ENCODE measurements around the gene BCAS3. TPM values are rescaled to one million over a fixed set of nuclear protein-coding genes. Genes with fewer than 3 reads are reported as not detected.

The BCAS3 gene
- total RNA-seq, 1 experiment from 2014 or later, result 26.3 TPM

- ChIA-PET CTCF (no interaction called here), RAD21 (ENCODE audit: low non-redundant PET in 1 of 2, low total read pairs in 2 of 2, uncharacterized antibody in 2 of 2, unreplicated experiment in 2 of 2) (interaction anchor here in 1 of 2 experiments (0.6 kb wide), 1 partner anchor 71 kb away, joined by 3 read pairs; no protein-coding TSS in a partner anchor), POLR2A (no interaction called here)
- H3K9me3 ChIP-seq (ENCODE audit: control insufficient read depth in 1 of 2, insufficient read depth in 1 of 2, low read depth in 1 of 2, low read length in 2 of 2), result no peaks in the 10 kb centered on the region
- DNase-seq (ENCODE audit: low read depth, low spot score) (no peak), ATAC-seq (no peak)
- no peaks in the 10 kb centered on the region for H4K20me1 ChIP-seq (ENCODE audit: insufficient read depth)
- H3K9ac ChIP-seq (ENCODE audit: low read length), result no peak overlapping the region
- intact Hi-C loops (cut with micrococcal nuclease), result no loop called here
- H3K79me2 ChIP-seq (ENCODE audit: insufficient read depth, low read length), result no peaks in the 10 kb centered on the region
- BruUV-seq (replicated peaks), result no TSS peak
- H3K36me3 ChIP-seq (ENCODE audit: control insufficient read depth in 1 of 2, insufficient read depth in 2 of 2, low read length in 2 of 2), result no peaks in the 10 kb centered on the region
- H2AFZ ChIP-seq (ENCODE audit: low read depth, low read length, poor library complexity, severe bottlenecking), result no peak overlapping the region
- H3K4me2 ChIP-seq (ENCODE audit: low read length), result no peak overlapping the region
- H3K4me3 ChIP-seq (replicated peaks in 1 of 2; ENCODE audit: low read depth in 1 of 2, low read length in 2 of 2), result no peak overlapping the region
- no peaks in the 10 kb centered on the region for H3K9me2 ChIP-seq (ENCODE audit: insufficient read depth)
- H3K27ac ChIP-seq (ENCODE audit: low read depth, low read length), result no peak overlapping the region
- peaks cover 34% of the 10 kb centered on the region; the same call in 1 of the 2 replicates for H3K27me3 ChIP-seq (ENCODE audit: insufficient read depth, low read length)
- TF ChIP-seq SRF (IDR thresholded peaks at IDR 0.05; ENCODE audit: low read depth) (no peak), ZNF274 (IDR thresholded peaks at IDR 0.05; ENCODE audit: low read depth, low read length) (no peak), SP1 (IDR thresholded peaks at IDR 0.05; ENCODE audit: low read depth) (no peak), EGR1 (IDR thresholded peaks at IDR 0.05; ENCODE audit: low read depth) (no peak), SIN3A (IDR thresholded peaks at IDR 0.05; ENCODE audit: low read depth) (no peak), POLR2A (IDR thresholded peaks at IDR 0.05; ENCODE audit: borderline replicate concordance, extremely low read depth, insufficient read depth, insufficient read length) (no peak), MAX (IDR thresholded peaks at IDR 0.05) (no peak), CBX3 (IDR thresholded peaks at IDR 0.05; ENCODE audit: low read depth) (no peak), ZFX (IDR thresholded peaks at IDR 0.05) (no peak), POLR2AphosphoS5 (IDR thresholded peaks at IDR 0.05; ENCODE audit: low read depth, low read length) (no peak), CEBPB (IDR thresholded peaks at IDR 0.05; ENCODE audit: low read depth) (no peak), ELF1 (IDR thresholded peaks at IDR 0.05; ENCODE audit: borderline replicate concordance, low read depth) (no peak), CTCF (IDR thresholded peaks at IDR 0.05 in 2 of 3, conservative IDR thresholded peaks at IDR 0.05 in 1 of 3; ENCODE audit: borderline replicate concordance in 1 of 3, insufficient read depth in 1 of 3, low read depth in 2 of 3, low read length in 2 of 3) (no peak), EZH2phosphoT487 (IDR thresholded peaks at IDR 0.05; ENCODE audit: borderline replicate concordance) (no peak), JUND (IDR thresholded peaks at IDR 0.05) (no peak), RAD21 (IDR thresholded peaks at IDR 0.05; ENCODE audit: low read depth) (no peak), TCF7L2 (IDR thresholded peaks at IDR 0.05; ENCODE audit: borderline replicate concordance, extremely low read depth, insufficient read depth, insufficient read length) (no peak)
- TF ChIP-seq, protein P1, sequence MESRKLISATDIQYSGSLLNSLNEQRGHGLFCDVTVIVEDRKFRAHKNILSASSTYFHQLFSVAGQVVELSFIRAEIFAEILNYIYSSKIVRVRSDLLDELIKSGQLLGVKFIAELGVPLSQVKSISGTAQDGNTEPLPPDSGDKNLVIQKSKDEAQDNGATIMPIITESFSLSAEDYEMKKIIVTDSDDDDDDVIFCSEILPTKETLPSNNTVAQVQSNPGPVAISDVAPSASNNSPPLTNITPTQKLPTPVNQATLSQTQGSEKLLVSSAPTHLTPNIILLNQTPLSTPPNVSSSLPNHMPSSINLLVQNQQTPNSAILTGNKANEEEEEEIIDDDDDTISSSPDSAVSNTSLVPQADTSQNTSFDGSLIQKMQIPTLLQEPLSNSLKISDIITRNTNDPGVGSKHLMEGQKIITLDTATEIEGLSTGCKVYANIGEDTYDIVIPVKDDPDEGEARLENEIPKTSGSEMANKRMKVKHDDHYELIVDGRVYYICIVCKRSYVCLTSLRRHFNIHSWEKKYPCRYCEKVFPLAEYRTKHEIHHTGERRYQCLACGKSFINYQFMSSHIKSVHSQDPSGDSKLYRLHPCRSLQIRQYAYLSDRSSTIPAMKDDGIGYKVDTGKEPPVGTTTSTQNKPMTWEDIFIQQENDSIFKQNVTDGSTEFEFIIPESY (IDR thresholded peaks at IDR 0.05; ENCODE audit: extremely low read depth, insufficient replicate concordance, low read length), result no peak
- TF ChIP-seq, protein P2, sequence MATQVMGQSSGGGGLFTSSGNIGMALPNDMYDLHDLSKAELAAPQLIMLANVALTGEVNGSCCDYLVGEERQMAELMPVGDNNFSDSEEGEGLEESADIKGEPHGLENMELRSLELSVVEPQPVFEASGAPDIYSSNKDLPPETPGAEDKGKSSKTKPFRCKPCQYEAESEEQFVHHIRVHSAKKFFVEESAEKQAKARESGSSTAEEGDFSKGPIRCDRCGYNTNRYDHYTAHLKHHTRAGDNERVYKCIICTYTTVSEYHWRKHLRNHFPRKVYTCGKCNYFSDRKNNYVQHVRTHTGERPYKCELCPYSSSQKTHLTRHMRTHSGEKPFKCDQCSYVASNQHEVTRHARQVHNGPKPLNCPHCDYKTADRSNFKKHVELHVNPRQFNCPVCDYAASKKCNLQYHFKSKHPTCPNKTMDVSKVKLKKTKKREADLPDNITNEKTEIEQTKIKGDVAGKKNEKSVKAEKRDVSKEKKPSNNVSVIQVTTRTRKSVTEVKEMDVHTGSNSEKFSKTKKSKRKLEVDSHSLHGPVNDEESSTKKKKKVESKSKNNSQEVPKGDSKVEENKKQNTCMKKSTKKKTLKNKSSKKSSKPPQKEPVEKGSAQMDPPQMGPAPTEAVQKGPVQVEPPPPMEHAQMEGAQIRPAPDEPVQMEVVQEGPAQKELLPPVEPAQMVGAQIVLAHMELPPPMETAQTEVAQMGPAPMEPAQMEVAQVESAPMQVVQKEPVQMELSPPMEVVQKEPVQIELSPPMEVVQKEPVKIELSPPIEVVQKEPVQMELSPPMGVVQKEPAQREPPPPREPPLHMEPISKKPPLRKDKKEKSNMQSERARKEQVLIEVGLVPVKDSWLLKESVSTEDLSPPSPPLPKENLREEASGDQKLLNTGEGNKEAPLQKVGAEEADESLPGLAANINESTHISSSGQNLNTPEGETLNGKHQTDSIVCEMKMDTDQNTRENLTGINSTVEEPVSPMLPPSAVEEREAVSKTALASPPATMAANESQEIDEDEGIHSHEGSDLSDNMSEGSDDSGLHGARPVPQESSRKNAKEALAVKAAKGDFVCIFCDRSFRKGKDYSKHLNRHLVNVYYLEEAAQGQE (IDR thresholded peaks at IDR 0.05; ENCODE audit: low read depth), result no peak
- H3K4me1 ChIP-seq (ENCODE audit: control insufficient read depth in 1 of 2, insufficient read depth in 2 of 2, low read length in 2 of 2), result peaks cover 29 to 35% of the 10 kb centered on the region in 2 experiments
Observed at GRCh38 chr17:61333136-61333535, 655.5 kb downstream of the BCAS3 start.

All from HCT116 (cell line).